Endothelial cell of umbilical vein (primary cell): ENCODE data around the gene DLGAP1. TPM values are rescaled to one million over a fixed set of nuclear protein-coding genes. Genes with fewer than 3 reads are reported as not detected.

Experiments
- BruUV-seq: library from RNA; stranded (reverse); fragments of 400-500 nt; replicated peaks from 2 replicates; lab custom pipeline; 2021; lab: Mats Ljungman, UMichigan
- CTCF ChIA-PET: fragments of 300-600, 350-600 bp; sonication (Branson Sonifier 250); formaldehyde crosslinking; loops from one replicate; lab custom pipeline; 2021; ENCODE audit warnings: antibody characterized with exemption, inconsistent platforms; lab: Charles Lee
- POLR2A ChIA-PET: fragments of 300-600, 350-600 bp; sonication (Branson Sonifier 250); formaldehyde crosslinking; loops from one replicate; lab custom pipeline; 2021; ENCODE audit warnings: antibody characterized with exemption, inconsistent platforms; lab: Charles Lee
- DNase-seq: peaks from one replicate; pipeline ENCODE4 v3.0.0-alpha.2; 2011; ENCODE audit warnings: low read depth, low spot score
- FAIRE-seq: peaks from 2 replicates; lab custom pipeline; 2011; peaks lifted over from hg19 to GRCh38; lab: Jason Lieb, UNC
- H2AFZ ChIP-seq: 2 replicates; pipeline ENCODE4 v1.6.0; 2012; ENCODE audit warnings: low read depth, low read length, control low read depth, inconsistent platforms
- H3K27ac ChIP-seq: 2 replicates; pipeline ENCODE4 v1.5.1; 2011; ENCODE audit warnings: low read depth, mild to moderate bottlenecking, control low read depth, low read length, moderate library complexity; ENCODE audit not compliant: insufficient read depth
- H3K27me3 ChIP-seq, 2 experiments: 2 replicates each; pipeline versions ENCODE4 v1.6.0 to v1.6.1; 2011; ENCODE audit warnings: low read length in 2 of 2, mixed read lengths in 1 of 2; ENCODE audit not compliant: control insufficient read depth in 2 of 2, insufficient read depth in 2 of 2
- H3K36me3 ChIP-seq, 2 experiments: 2 replicates in 1 of 2; 3 replicates in 1 of 2; pipeline ENCODE4 v1.5.1; 2011; ENCODE audit warnings: low read length in 2 of 2, mild to moderate bottlenecking in 1 of 2, moderate library complexity in 1 of 2; ENCODE audit not compliant: control insufficient read depth in 2 of 2, insufficient read depth in 2 of 2; ENCODE audit errors: extremely low read depth in 1 of 2
- H3K4me1 ChIP-seq: 3 replicates; pipeline ENCODE4 v1.5.1; 2011; ENCODE audit warnings: mild to moderate bottlenecking, low read length; ENCODE audit not compliant: control insufficient read depth, insufficient read depth; ENCODE audit errors: extremely low read depth
- H3K4me2 ChIP-seq: 2 replicates; pipeline ENCODE4 v1.6.1; 2011; ENCODE audit warnings: low read length, control low read depth, mixed read lengths; ENCODE audit not compliant: insufficient read depth
- H3K4me3 ChIP-seq, 3 experiments: fragments of 200-600 bp in 1 of 3; sonication (generic), shearing (Covaris generic) in 1 of 3; replicated peaks in 1 of 3; 2 replicates each; pipeline ENCODE4 v1.5.1; 2011 to 2016; ENCODE audit warnings: control low read depth in 3 of 3, low read length in 3 of 3, mild to moderate bottlenecking in 2 of 3, inconsistent platforms in 1 of 3, low read depth in 1 of 3, moderate library complexity in 1 of 3; ENCODE audit not compliant: insufficient read depth in 1 of 3
- H3K79me2 ChIP-seq: 2 replicates; pipeline ENCODE4 v1.6.0; 2012; ENCODE audit warnings: low read length, inconsistent platforms; ENCODE audit not compliant: control insufficient read depth, insufficient read depth
- H3K9ac ChIP-seq: replicated peaks from 2 replicates; pipeline ENCODE3; 2011; ENCODE audit warnings: low read length, control low read depth; ENCODE audit not compliant: insufficient read depth; ENCODE audit errors: extremely low read depth
- H3K9me1 ChIP-seq: replicated peaks from 3 replicates; pipeline ENCODE4 v1.6.0; 2011; ENCODE audit warnings: mild to moderate bottlenecking, low read length; ENCODE audit not compliant: control insufficient read depth, insufficient read depth; ENCODE audit errors: extremely low read depth
- H3K9me3 ChIP-seq: replicated peaks from 2 replicates; pipeline ENCODE4 v1.5.1; 2012; ENCODE audit warnings: low read length, inconsistent platforms; ENCODE audit not compliant: control insufficient read depth, insufficient read depth
- H4K20me1 ChIP-seq: replicated peaks from 2 replicates; pipeline ENCODE3; 2011; ENCODE audit warnings: mild to moderate bottlenecking, low read length; ENCODE audit not compliant: control insufficient read depth, insufficient read depth; ENCODE audit errors: extremely low read depth
- CTCF ChIP-seq, 2 donors: IDR thresholded peaks; 1 replicate in 1 of 2; 2 replicates in 1 of 2; pipeline ENCODE4 v1.5.1; 2011; ENCODE audit warnings: low read length in 2 of 2, mild to moderate bottlenecking in 2 of 2, moderate library complexity in 2 of 2, control low read depth in 1 of 2, inconsistent platforms in 1 of 2, low read depth in 1 of 2; ENCODE audit not compliant: insufficient read depth in 1 of 2; ENCODE audit errors: extremely low read depth in 1 of 2
- EZH2 ChIP-seq: IDR thresholded peaks from 2 replicates; pipeline ENCODE4 v1.6.1; 2012; ENCODE audit warnings: borderline replicate concordance, low read depth, mild to moderate bottlenecking, moderate library complexity, low read length, inconsistent platforms; ENCODE audit not compliant: severe bottlenecking
- FOS ChIP-seq: IDR thresholded peaks from 2 replicates; pipeline ENCODE4 v1.6.1; 2011; ENCODE audit warnings: mild to moderate bottlenecking, low read length, moderate library complexity, borderline replicate concordance; ENCODE audit not compliant: insufficient read depth
- GATA2 ChIP-seq: IDR thresholded peaks from 2 replicates; pipeline ENCODE4 v1.7.0; 2011; ENCODE audit warnings: low read depth, mild to moderate bottlenecking, moderate library complexity, mixed read lengths, low read length; ENCODE audit not compliant: insufficient read length, insufficient read depth
- JUN ChIP-seq: IDR thresholded peaks from 2 replicates; pipeline ENCODE4 v1.6.1; 2011; ENCODE audit warnings: borderline replicate concordance, low read depth; ENCODE audit not compliant: insufficient read length, insufficient read depth
- MYC ChIP-seq: IDR thresholded peaks from one replicate; pipeline ENCODE4 v1.6.1; 2011; ENCODE audit warnings: mild to moderate bottlenecking, low read depth, low read length
- POLR2A ChIP-seq: IDR thresholded peaks from 2 replicates; pipeline ENCODE4 v1.6.1; 2012; ENCODE audit warnings: low read depth, mild to moderate bottlenecking, control low read depth, low read length
- POLR2AphosphoS5 ChIP-seq: IDR thresholded peaks from 2 replicates; pipeline ENCODE4 v1.6.1; 2012; ENCODE audit warnings: low read depth, mild to moderate bottlenecking, control low read depth, low read length, moderate library complexity; ENCODE audit not compliant: insufficient read depth
- dilution Hi-C: fragments of 300-500 bp; cut with MboI; formaldehyde crosslinking; loops from one replicate; pipeline ENCODE4 v1.15.0; 2019; ENCODE audit warnings: low sequenced_read_pairs; ENCODE audit not compliant: extremely low pct_ligation_motif_present
- intact Hi-C: fragments of 100-400 bp; cut with micrococcal nuclease; formaldehyde crosslinking; loops from one replicate; pipeline ENCODE4 v1.10.0; 2022
- polyA plus RNA-seq, 4 experiments: library from polyadenylated mRNA; depleted of rRNA in 3 of 4; stranded (reverse) in 3 of 4; unstranded in 1 of 4; fragments of >200 nt; gene quantifications; 2 replicates each; pipeline versions ENCODE4 v1.2.1 to v1.2.3, GENCODE V29; 2011 to 2012; ENCODE audit warnings: missing spikeins in 1 of 4
- total RNA-seq: library from RNA; stranded (reverse); gene quantifications from 2 replicates; pipeline ENCODE4 v1.2.3, GENCODE V29; 2021

DLGAP1 gene
- total and polyA plus RNA-seq, 2 donors (not counting 3 experiments of a cell fraction or from before 2014, with no cell fraction given): 0.04 TPM; not detected in 1

- BruUV-seq: no TSS peak
- Histone ChIP-seq H3K27me3 (no peaks in the 10 kb centered on the region), H3K9me1 (no peaks in the 10 kb centered on the region), H3K4me1 (no peaks in the 10 kb centered on the region), H3K9me3 (no peaks in the 10 kb centered on the region), H3K27ac (no peak overlapping the region), H2AFZ (no peak overlapping the region), H3K4me3 (no peak overlapping the region), H3K36me3 (no peaks in the 10 kb centered on the region), H3K9ac (no peak overlapping the region), H3K79me2 (no peaks in the 10 kb centered on the region), H4K20me1 (no peaks in the 10 kb centered on the region), H3K4me2 (no peak overlapping the region)
- TF ChIP-seq MYC: no peak
- intact Hi-C loops: no loop called here
- no peak for FAIRE-seq
- CTCF ChIA-PET: no interaction called here
- no peak for DNase-seq
- dilution Hi-C loops: no loop called here
- POLR2A ChIA-PET: no interaction called here
Measured at GRCh38 chr18:4308576-4308975, 146.5 kb downstream of the DLGAP1 start.

DNA sequence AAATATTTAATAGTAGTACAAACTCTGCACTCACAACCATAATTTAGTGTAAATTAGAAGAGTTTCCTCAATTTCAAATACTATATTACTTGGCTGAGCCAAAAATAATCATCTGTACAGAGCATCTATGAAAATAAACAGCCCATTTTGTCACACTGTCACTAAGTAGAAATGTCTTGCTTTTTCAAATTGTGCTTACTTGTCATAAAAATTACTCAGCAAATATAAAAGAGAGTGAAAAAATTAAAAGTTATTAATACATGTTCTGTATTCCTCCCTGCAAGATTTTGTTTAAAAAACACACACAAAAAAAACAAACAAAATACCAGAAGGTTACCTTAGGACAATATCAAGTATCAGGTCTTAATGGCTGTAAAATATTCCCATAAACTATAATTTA, 155.7 kb downstream of the DLGAP1 start:
- Histone ChIP-seq H3K79me2 (no peaks in the 10 kb centered on the region), H3K4me3 (no peak overlapping the region), H3K4me1 (no peaks in the 10 kb centered on the region), H3K9me1 (no peaks in the 10 kb centered on the region), H3K9ac (no peak overlapping the region), H2AFZ (no peak overlapping the region), H4K20me1 (no peaks in the 10 kb centered on the region), H3K36me3 (no peaks in the 10 kb centered on the region), H3K27me3 (no peaks in the 10 kb centered on the region), H3K9me3 (no peaks in the 10 kb centered on the region), H3K4me2 (no peak overlapping the region), H3K27ac (no peak overlapping the region)
- BruUV-seq: no TSS peak
- ChIA-PET CTCF (no interaction called here), POLR2A (no interaction called here)
- DNase-seq (no peak), FAIRE-seq (no peak)
- intact Hi-C loops (no loop called here), dilution Hi-C loops (no loop called here)
- TF ChIP-seq CTCF (IDR thresholded peaks at IDR 0.05; ENCODE audit: extremely low read depth in 1 of 2, insufficient read depth in 1 of 2, low read depth in 1 of 2, low read length in 2 of 2): no peak
- TF ChIP-seq EZH2: no peak
- TF ChIP-seq GATA2: no peak
- TF ChIP-seq POLR2AphosphoS5: no peak
- TF ChIP-seq FOS: no peak
- TF ChIP-seq JUN: no peak
- TF ChIP-seq MYC: no peak
- TF ChIP-seq POLR2A: no peak
